Retinal pigment epithelial cell (primary cell): ENCODE measurements around the gene CAMSAP1.

Experiments
- DNase-seq: peaks from one replicate; pipeline ENCODE4 v3.0.0-alpha.2; 2010; ENCODE audit warnings: low read depth
- H3K4me3 ChIP-seq: 2 replicates; pipeline ENCODE4 v1.5.1; 2011; ENCODE audit warnings: mild to moderate bottlenecking, low read length, control low read depth, moderate library complexity
- CTCF ChIP-seq: conservative IDR thresholded peaks from 2 replicates; pipeline ENCODE4 v1.5.1; 2011; ENCODE audit warnings: low read depth, low read length, control low read depth, inconsistent platforms

Gene CAMSAP1

GRCh38 chr9:135791431-135792267 lies 115.7 kb downstream of the CAMSAP1 start:
- no peak for DNase-seq
- TF ChIP-seq CTCF = no peak
- no peak overlapping the region for H3K4me3 ChIP-seq

DNA sequence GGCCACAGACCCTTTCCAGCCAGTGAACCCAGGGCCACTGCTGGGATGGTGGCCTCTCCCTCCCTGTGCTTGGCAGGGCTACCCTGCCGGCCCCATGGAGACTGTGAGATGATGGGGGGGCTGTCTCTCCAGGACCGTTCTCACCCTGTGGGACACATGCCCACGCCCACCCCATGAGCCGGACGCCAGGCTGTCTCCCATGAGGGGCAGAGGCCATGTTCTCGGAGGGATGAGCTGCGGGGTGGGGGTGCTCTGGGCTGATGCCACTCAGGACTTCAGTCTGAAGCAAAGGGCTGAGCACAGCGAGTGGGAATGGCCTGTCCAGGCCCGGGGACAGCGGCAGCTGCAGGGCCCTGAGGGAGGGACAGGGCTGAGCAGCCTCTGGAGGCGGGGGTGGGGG lies 116.5 kb downstream of the CAMSAP1 start:
- no peak for DNase-seq
- TF ChIP-seq CTCF = no peak
- H3K4me3 ChIP-seq = no peak overlapping the region

- no peak for DNase-seq
- no peak overlapping the region for H3K4me3 ChIP-seq
- TF ChIP-seq CTCF = no peak
Measured at GRCh38 chr9:135790356-135790755, 117.0 kb downstream of the CAMSAP1 start.

GRCh38 chr9:135789838-135790291 lies 117.5 kb downstream of the CAMSAP1 start:
- DNase-seq = no peak
- H3K4me3 ChIP-seq = no peak overlapping the region
- TF ChIP-seq CTCF = no peak

DNA sequence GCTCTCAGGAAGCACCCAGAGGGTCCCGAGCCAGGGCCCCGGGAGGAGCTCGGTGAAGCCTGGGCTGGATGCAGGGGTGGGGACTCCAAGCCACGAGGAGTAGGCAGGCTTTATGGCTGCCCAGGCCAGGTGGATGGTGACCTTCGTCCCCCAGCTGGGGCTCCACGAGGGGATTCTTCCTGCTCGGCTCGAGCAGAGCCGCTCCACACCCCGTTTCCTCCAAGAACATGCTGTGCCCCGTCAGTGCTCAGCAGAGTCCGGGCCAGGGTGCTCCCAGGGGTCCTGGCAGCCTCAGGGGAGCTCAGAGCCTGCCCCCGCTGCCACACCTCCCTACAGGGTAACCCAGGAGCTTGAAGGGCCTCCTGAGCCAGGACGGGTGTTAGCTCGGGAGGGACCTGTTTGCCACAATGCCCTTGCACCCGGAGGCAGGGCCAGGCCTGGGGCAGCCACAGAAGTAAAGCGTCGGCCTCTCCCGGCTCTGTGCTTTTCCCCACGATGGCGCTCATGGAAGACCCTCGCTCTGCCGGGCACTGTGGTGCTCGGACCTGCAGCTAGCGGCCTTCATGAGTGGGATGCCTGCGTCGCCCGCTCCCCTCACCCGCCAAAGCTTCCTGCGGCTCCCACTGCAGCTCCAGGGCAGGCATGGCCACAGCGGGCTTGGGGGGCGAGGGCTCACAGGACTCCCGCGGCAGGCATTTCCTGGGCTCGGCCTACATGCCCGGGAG lies 118.6 kb downstream of the CAMSAP1 start:
- H3K4me3 ChIP-seq = no peak overlapping the region
- TF ChIP-seq CTCF = no peak
- no peak for DNase-seq

DNA sequence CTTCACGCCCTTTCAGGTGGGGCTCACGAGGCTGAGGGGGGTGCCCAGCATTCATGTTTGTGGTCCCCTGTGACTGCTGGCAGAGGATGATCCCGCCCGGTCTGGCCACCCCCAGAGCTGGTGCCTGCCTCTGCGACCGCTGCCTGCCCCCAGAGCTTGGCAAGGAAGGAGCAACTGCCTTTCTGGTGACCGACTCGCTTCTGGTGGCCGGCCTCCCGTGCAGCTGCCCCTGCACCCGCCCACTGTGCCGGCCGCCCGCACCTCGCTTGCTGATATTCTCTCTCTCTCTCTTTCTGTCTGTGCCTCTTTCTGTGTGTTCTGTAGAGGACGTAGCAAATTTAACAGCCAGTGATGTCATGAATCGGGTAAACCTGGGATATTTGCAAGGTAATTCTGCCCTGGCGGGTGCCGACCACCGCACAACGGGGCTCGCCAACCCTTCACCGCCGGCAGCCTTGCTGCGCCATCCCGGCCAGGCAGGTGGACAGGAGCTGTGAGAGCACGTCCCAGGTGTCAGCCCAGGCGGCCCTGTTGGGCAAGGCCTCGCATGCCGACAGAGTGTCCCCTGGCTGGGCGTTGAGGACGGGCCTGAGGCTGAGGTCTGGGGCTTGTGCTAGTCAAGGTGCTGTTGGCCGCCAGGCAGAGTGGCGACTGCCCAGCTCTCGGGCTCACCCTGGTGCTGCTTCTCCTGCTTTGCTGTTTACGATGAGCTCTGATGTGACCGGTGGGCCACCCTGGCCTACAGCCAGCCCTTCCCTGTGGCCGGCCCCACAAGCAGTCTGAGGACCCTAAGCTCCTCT lies 119.4 kb downstream of the CAMSAP1 start:
- DNase-seq = no peak
- H3K4me3 ChIP-seq = no peak overlapping the region
- no peak for TF ChIP-seq CTCF
